GM19043 (cell line): ENCODE results near the gene FLOT1.

ENCODE experiments used
- ATAC-seq: cut with Tn5 transposase; IDR thresholded peaks from one replicate; pipeline ENCODE4 v1.9.1; 2021; ENCODE audit warnings: low read depth; ENCODE audit not compliant: unreplicated experiment

The FLOT1 gene

GRCh38 chr6:30747902-30748769, 5.6 kb upstream of the FLOT1 start:
- ATAC-seq = no peak

GRCh38 chr6:30747300-30747687, 4.8 kb upstream of the FLOT1 start:
- ATAC-seq = no peak

- no peak for ATAC-seq
Measured at GRCh38 chr6:30744054-30744805, 1.7 kb upstream of the FLOT1 start, which contains the start of gene IER3. TSS of gene IER3 (minus strand) at chr6:30744547. CDS start at chr6:30744518, 29 bp downstream.

GRCh38 chr6:30743099-30744053, 889 bp upstream of the FLOT1 start:
- peak; percentile 19 for ATAC-seq

- no peak for ATAC-seq
Measured at GRCh38 chr6:30741789-30742315, 635 bp downstream of the FLOT1 start.

- no peak for ATAC-seq
Measured at GRCh38 chr6:30741063-30741779, 1.3 kb downstream of the FLOT1 start.

- no peak for ATAC-seq
Measured at GRCh38 chr6:30740540-30740870, 2.0 kb downstream of the FLOT1 start.

- no peak for ATAC-seq
Measured at GRCh38 chr6:30738532-30738931, 4.0 kb downstream of the FLOT1 start.

- no peak for ATAC-seq
Measured at GRCh38 chr6:30735668-30736314, 6.7 kb downstream of the FLOT1 start.

- ATAC-seq = no peak
Measured at GRCh38 chr6:30732237-30732943, 10.1 kb downstream of the FLOT1 start.

- no peak for ATAC-seq
Measured at GRCh38 chr6:30730601-30731435, 11.7 kb downstream of the FLOT1 start.

GRCh38 chr6:30727920-30728553, 14.4 kb downstream of the FLOT1 start:
- ATAC-seq = no peak

- ATAC-seq = no peak
Measured at GRCh38 chr6:30726506-30727413, 15.7 kb downstream of the FLOT1 start.

- ATAC-seq = no peak
Measured at GRCh38 chr6:30725713-30726505, 16.6 kb downstream of the FLOT1 start.

- no peak for ATAC-seq
Measured at GRCh38 chr6:30724906-30725667, 17.4 kb downstream of the FLOT1 start.
